HFF-Myc (cell line): ENCODE measurements around the gene ASPG.

ENCODE experiments used
- DNase-seq: peaks from one replicate; pipeline ENCODE4 v3.0.0-alpha.2; 2011; ENCODE audit warnings: low read depth; ENCODE audit errors: extremely low read depth
- H3K4me3 ChIP-seq: replicated peaks from 2 replicates; pipeline ENCODE4 v1.5.1; 2011; ENCODE audit warnings: low read depth, mild to moderate bottlenecking, control low read depth, low read length
- TF ChIP-seq, protein P1 (sequence below): IDR thresholded peaks from 2 replicates; pipeline ENCODE4 v1.5.1; 2012; ENCODE audit warnings: mild to moderate bottlenecking, low read depth, low read length, control low read depth; ENCODE audit errors: missing control alignments

The ASPG gene

DNA sequence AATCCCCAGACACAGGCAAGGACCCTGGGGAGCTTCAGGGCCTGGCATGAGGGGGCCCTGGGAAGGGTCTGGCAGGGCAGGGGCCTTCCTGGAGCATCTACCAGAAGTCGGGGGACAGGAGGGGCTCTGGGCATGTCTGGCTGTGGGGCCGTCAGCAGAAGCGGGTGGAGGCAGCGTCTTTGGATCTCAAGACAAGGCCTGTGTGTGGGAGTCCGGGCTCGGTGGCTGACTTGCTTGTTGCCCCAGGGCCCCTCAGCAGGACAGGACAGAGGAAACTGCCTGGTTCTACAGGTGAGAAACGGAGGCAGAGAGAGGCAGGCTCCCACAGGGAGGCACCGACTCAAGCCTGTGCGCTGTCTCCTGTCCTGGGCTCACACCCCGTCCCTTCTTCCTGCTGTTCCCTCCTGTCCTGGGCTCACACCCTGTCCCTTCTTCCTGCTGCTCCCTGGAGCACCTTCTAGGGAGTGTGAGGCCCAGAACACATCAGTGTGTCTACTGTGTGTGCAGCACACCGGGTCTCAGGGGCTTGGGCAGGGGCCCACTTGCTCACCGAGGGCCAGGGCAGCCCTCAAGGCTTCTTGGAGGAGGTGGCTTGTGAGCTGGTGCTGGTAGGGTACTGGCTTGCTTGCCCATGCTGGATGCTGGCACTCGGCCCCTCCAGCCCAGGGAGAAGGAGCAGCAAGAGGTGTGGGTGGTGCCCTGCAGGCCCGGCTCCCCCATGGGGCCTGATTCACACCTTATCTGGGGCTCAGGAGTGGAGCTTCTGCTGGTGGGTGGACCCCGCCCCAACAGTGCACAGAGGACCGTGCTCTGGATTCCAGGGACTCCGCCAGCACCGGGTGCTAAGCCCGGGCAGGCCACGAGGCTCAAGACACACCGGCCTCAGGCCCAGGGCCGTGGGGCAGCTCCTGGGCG, 14.9 kb downstream of the ASPG start:
- H3K4me3 ChIP-seq, result no peak overlapping the region
- no peak for DNase-seq
- TF ChIP-seq, protein P1, sequence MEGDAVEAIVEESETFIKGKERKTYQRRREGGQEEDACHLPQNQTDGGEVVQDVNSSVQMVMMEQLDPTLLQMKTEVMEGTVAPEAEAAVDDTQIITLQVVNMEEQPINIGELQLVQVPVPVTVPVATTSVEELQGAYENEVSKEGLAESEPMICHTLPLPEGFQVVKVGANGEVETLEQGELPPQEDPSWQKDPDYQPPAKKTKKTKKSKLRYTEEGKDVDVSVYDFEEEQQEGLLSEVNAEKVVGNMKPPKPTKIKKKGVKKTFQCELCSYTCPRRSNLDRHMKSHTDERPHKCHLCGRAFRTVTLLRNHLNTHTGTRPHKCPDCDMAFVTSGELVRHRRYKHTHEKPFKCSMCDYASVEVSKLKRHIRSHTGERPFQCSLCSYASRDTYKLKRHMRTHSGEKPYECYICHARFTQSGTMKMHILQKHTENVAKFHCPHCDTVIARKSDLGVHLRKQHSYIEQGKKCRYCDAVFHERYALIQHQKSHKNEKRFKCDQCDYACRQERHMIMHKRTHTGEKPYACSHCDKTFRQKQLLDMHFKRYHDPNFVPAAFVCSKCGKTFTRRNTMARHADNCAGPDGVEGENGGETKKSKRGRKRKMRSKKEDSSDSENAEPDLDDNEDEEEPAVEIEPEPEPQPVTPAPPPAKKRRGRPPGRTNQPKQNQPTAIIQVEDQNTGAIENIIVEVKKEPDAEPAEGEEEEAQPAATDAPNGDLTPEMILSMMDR, result no peak

DNA sequence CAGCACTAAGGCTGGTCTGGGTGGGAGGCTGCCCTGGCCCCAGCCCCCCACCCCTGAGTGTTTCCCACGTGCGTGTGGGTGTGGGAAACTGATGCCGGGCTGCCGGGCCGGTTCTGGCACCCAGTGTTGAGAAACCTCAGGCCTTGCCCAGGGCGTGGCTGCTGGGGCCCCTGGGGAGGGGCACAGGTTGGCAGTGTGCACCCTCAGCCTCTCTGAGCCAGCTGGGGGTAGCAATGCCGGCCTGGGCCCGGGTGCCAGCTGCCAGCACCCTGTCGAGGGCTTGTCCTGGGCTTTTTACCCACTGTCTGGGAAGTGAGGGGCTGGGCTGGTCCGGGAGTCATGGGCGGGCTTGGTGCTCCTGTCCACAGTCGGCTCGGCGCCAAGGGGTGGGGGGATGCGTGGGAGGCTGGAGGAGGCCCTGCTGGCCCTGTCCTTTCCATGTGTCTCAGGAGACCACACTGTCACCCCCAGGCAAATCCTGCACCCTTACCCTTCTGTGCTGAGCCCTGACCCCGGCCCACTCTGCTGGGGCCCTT, 15.7 kb downstream of the ASPG start:
- no peak overlapping the region for H3K4me3 ChIP-seq
- TF ChIP-seq, protein P1, result no peak
- no peak for DNase-seq

DNA sequence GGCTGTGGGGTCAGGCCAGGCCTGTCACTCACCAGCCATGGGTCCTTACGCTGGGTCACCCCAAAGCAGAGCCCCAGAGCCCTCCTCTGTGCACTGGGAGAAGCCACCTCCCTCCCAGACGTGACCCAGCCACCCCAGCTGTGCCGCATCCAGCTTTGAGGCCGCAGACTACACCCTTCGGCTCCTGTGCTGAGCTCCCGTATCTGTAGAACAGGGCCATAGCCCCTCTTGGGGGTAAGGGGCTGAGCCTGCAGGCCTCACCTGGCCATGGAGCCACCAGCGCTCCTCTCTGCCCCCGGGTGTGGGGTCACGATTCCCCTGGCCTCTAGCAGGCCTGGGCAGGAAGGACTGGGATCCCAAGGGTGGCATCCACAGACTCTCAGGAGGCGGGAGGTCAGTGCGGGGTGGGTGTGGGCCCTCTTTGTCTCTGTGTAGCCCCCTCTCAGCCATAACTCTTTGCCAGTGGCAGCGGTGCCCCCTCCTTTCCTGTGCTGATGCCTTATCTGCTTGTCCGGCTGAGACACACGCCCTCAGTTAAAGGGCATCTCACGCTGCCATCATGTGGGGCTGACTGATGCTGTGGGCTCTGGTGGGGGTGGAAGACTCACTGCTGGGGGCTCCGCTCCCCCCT, 16.3 kb downstream of the ASPG start:
- no peak overlapping the region for H3K4me3 ChIP-seq

DNA sequence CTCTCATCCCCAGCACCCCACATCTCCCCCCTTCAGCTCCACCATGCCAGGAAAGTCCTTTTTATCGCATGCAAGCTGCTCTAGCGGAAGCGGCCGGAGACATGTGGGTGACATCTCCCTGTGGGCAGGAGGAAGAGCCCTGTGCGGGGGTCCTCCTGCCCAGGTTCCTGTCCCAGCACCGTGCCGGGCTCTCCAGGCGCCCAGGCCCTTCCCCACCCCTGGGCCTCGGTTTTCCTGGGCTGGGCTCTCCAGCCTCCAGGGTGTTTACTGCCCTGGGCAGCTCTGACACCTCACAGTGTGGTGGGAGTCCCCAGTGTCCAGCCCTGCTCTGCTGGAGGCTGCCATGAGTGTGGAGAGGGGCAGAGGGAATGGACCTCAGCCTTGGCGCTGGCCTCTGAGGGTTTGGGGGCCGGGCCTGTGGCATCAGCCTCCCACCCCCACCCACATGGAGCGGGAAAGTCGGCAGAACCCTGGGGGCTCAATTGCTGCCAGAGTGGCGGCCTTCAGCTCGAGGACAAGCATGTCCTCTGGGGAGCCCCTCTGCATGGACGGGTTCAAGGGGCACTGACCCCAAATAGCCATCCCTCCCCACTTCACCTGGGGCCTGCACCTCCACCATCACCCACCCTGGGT, 16.9 kb downstream of the ASPG start:
- H3K4me3 ChIP-seq, result no peak overlapping the region
- TF ChIP-seq, protein P1, result no peak
- no peak for DNase-seq

More for the DNA sequence above, 16.3 kb downstream of the ASPG start:
- no peak for DNase-seq
- TF ChIP-seq, protein P1, result no peak

DNA sequence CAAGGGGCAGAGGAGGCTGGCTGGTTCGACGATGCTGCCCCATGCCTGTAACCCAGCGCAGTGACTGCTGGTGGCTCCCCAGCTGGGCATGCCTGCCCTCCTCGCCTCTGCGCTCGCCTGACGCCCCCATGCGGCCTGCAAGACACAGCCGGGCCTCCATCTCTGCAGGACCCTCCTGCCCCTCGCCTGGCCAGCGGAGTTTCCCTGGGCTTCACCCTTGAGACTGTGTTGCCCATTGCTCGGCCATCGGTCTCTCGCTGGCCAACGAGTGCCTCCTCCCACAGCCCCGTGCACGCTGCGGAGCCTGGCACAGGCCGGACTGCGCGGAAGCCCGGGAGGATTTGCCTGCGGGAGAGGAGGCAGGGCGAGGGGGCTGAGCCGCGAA, 17.6 kb downstream of the ASPG start:
- TF ChIP-seq, protein P1, result no peak
- no peak for DNase-seq
- no peak overlapping the region for H3K4me3 ChIP-seq

DNA sequence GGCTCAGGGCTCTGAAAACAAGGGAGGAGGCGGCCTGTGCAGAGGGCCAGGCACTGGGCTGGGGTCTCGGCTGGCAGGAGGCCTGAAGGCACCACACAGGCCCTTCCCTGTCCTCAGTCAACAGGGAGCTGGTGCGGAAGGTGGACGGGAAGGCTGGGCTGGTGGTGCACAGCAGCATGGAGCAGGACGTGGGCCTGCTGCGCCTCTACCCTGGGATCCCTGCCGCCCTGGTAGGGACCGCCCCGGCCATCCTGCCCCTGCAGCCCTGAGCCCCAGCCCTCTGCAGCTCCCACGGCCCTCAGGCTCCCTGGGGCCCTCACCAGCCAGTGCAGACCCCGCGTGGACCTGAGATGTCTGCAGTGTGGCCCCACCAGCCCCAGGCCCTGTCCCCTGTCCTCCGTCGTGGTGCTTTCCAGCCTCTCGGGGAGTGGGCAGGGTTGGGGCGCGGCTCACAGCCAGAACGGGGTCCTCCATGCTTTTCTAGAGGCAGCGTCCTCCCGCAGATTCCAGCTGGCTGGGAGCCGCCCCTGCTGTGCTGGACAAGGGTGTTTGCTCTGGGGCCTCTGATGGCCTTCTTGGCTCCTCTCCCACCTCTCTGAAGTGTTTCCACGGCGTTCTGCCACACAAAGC, 18.1 kb downstream of the ASPG start:
- no peak for DNase-seq
- no peak overlapping the region for H3K4me3 ChIP-seq
- TF ChIP-seq, protein P1, result no peak
